HEK293 (cell line): Measurements from ENCODE around the gene SAPCD1.

Experiments
- CTCF ChIP-seq: fragments of 450-650 bp; formaldehyde crosslinking; IDR thresholded peaks from 2 replicates; pipeline ENCODE4 v1.5.1; 2016; ENCODE audit warnings: missing biosample characterization, missing genetic modification characterization
- PRDM1 ChIP-seq: fragments of 450-650 bp; formaldehyde crosslinking; IDR thresholded peaks from 2 replicates; pipeline ENCODE4; 2016; ENCODE audit warnings: missing biosample characterization, missing genetic modification characterization
- ZNF140 ChIP-seq: fragments of 450-650 bp; formaldehyde crosslinking; IDR thresholded peaks from 2 replicates; pipeline ENCODE4 v1.5.1; 2016; ENCODE audit warnings: missing biosample characterization, missing genetic modification characterization
- ZNF175 ChIP-seq: fragments of 450-650 bp; formaldehyde crosslinking; IDR thresholded peaks from 2 replicates; pipeline ENCODE4 v1.5.1; 2016; ENCODE audit warnings: missing biosample characterization, missing genetic modification characterization
- ZNF2 ChIP-seq: fragments of 450-650 bp; formaldehyde crosslinking; IDR thresholded peaks from 2 replicates; pipeline ENCODE4 v1.5.1; 2016; ENCODE audit warnings: missing biosample characterization, missing genetic modification characterization
- ZNF639 ChIP-seq: fragments of 450-650 bp; formaldehyde crosslinking; IDR thresholded peaks from 2 replicates; pipeline ENCODE4 v1.5.1; 2016; ENCODE audit warnings: missing biosample characterization, missing genetic modification characterization
- ZNF777 ChIP-seq: fragments of 450-650 bp; formaldehyde crosslinking; IDR thresholded peaks from 2 replicates; pipeline ENCODE4 v1.5.1; 2017; ENCODE audit warnings: missing biosample characterization, missing genetic modification characterization, borderline replicate concordance
- ZNF830 ChIP-seq: fragments of 450-650 bp; IDR thresholded peaks from 2 replicates; pipeline ENCODE4 v1.5.0; 2018; ENCODE audit warnings: missing biosample characterization, missing genetic modification characterization, low read depth, mild to moderate bottlenecking, moderate library complexity
- TF ChIP-seq, protein P1 (sequence below): fragments of 450-650 bp; formaldehyde crosslinking; IDR thresholded peaks from 2 replicates; pipeline ENCODE4 v1.5.1; 2016; ENCODE audit warnings: missing biosample characterization, missing genetic modification characterization
- TF ChIP-seq, protein P2 (sequence below): fragments of 450-650 bp; formaldehyde crosslinking; IDR thresholded peaks from 2 replicates; pipeline ENCODE4 v1.5.1; 2016; ENCODE audit warnings: missing biosample characterization, missing genetic modification characterization
- TF ChIP-seq, protein P3 (sequence below): fragments of 450-650 bp; formaldehyde crosslinking; IDR thresholded peaks from 2 replicates; pipeline ENCODE4 v1.5.1; 2016; ENCODE audit warnings: missing biosample characterization, missing genetic modification characterization
- TF ChIP-seq, protein P4 (sequence below): IDR thresholded peaks from 2 replicates; pipeline ENCODE4 v1.6.1; 2011; ENCODE audit warnings: mild to moderate bottlenecking, low read depth, low read length, borderline replicate concordance

- no peak for TF ChIP-seq ZNF140 (tag by site-specific recombination)
- TF ChIP-seq, protein P1, sequence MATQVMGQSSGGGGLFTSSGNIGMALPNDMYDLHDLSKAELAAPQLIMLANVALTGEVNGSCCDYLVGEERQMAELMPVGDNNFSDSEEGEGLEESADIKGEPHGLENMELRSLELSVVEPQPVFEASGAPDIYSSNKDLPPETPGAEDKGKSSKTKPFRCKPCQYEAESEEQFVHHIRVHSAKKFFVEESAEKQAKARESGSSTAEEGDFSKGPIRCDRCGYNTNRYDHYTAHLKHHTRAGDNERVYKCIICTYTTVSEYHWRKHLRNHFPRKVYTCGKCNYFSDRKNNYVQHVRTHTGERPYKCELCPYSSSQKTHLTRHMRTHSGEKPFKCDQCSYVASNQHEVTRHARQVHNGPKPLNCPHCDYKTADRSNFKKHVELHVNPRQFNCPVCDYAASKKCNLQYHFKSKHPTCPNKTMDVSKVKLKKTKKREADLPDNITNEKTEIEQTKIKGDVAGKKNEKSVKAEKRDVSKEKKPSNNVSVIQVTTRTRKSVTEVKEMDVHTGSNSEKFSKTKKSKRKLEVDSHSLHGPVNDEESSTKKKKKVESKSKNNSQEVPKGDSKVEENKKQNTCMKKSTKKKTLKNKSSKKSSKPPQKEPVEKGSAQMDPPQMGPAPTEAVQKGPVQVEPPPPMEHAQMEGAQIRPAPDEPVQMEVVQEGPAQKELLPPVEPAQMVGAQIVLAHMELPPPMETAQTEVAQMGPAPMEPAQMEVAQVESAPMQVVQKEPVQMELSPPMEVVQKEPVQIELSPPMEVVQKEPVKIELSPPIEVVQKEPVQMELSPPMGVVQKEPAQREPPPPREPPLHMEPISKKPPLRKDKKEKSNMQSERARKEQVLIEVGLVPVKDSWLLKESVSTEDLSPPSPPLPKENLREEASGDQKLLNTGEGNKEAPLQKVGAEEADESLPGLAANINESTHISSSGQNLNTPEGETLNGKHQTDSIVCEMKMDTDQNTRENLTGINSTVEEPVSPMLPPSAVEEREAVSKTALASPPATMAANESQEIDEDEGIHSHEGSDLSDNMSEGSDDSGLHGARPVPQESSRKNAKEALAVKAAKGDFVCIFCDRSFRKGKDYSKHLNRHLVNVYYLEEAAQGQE, result no peak
- TF ChIP-seq, protein P2, sequence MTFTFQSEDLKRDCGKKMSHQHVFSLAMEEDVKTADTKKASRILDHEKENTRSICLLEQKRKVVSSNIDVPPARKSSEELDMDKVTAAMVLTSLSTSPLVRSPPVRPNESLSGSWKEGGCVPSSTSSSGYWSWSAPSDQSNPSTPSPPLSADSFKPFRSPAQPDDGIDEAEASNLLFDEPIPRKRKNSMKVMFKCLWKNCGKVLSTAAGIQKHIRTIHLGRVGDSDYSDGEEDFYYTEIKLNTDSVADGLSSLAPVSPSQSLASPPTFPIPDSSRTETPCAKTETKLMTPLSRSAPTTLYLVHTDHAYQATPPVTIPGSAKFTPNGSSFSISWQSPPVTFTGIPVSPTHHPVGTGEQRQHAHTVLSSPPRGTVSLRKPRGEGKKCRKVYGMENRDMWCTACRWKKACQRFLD, result no peak
- no peak for TF ChIP-seq ZNF2 (tag by site-specific recombination)
- TF ChIP-seq CTCF (tag by site-specific recombination), result no peak
- TF ChIP-seq ZNF777 (tag by site-specific recombination), result no peak
- TF ChIP-seq ZNF175 (tag by site-specific recombination), result no peak
- TF ChIP-seq, protein P3, sequence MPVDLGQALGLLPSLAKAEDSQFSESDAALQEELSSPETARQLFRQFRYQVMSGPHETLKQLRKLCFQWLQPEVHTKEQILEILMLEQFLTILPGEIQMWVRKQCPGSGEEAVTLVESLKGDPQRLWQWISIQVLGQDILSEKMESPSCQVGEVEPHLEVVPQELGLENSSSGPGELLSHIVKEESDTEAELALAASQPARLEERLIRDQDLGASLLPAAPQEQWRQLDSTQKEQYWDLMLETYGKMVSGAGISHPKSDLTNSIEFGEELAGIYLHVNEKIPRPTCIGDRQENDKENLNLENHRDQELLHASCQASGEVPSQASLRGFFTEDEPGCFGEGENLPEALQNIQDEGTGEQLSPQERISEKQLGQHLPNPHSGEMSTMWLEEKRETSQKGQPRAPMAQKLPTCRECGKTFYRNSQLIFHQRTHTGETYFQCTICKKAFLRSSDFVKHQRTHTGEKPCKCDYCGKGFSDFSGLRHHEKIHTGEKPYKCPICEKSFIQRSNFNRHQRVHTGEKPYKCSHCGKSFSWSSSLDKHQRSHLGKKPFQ (tag by site-specific recombination), result no peak
- no peak for TF ChIP-seq ZNF830
- no peak for TF ChIP-seq PRDM1 (tag by site-specific recombination)
- TF ChIP-seq ZNF639 (tag by site-specific recombination), result no peak
- TF ChIP-seq, protein P4, sequence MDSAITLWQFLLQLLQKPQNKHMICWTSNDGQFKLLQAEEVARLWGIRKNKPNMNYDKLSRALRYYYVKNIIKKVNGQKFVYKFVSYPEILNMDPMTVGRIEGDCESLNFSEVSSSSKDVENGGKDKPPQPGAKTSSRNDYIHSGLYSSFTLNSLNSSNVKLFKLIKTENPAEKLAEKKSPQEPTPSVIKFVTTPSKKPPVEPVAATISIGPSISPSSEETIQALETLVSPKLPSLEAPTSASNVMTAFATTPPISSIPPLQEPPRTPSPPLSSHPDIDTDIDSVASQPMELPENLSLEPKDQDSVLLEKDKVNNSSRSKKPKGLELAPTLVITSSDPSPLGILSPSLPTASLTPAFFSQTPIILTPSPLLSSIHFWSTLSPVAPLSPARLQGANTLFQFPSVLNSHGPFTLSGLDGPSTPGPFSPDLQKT, result no peak
Measured at GRCh38 chr6:31764198-31764597, 1.7 kb downstream of the SAPCD1 start.
